Loucy (cell line): Measurements from ENCODE around the gene CNTN1.

Source experiments
- EZH2phosphoT487 ChIP-seq: fragments of 200-600 bp; IDR thresholded peaks from 2 replicates; pipeline ENCODE4 v1.6.1; 2018; ENCODE audit warnings: antibody characterized with exemption, mild to moderate bottlenecking, moderate library complexity, borderline replicate concordance
- TF ChIP-seq, protein P1 (sequence below): fragments of 200-600 bp; sonication (generic); conservative IDR thresholded peaks from 2 replicates; pipeline ENCODE4 v1.5.1; 2014; ENCODE audit warnings: mild to moderate bottlenecking, antibody characterized with exemption, low read length

DNA sequence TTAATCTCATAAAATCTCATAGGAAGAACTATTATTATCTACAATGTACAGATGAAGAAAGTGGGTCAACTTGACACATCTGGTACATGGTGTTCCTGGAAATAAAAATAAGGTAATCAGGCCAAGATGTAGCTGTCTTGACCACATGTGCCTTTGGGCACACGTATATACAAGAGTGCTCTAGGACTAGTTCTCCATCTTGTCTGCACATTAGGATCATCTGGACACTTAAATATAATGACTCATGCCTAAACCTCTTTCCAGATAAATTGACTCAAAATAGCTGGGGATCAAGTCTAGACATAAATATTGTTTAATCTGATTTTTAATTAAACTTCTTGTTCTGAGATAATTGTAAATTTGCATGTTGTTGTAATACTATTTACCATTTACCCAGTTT lies 182.6 kb downstream of the CNTN1 start:
- TF ChIP-seq, protein P1, sequence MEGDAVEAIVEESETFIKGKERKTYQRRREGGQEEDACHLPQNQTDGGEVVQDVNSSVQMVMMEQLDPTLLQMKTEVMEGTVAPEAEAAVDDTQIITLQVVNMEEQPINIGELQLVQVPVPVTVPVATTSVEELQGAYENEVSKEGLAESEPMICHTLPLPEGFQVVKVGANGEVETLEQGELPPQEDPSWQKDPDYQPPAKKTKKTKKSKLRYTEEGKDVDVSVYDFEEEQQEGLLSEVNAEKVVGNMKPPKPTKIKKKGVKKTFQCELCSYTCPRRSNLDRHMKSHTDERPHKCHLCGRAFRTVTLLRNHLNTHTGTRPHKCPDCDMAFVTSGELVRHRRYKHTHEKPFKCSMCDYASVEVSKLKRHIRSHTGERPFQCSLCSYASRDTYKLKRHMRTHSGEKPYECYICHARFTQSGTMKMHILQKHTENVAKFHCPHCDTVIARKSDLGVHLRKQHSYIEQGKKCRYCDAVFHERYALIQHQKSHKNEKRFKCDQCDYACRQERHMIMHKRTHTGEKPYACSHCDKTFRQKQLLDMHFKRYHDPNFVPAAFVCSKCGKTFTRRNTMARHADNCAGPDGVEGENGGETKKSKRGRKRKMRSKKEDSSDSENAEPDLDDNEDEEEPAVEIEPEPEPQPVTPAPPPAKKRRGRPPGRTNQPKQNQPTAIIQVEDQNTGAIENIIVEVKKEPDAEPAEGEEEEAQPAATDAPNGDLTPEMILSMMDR = no peak
- TF ChIP-seq EZH2phosphoT487 = no peak
